HEK293 (cell line): Measurements from ENCODE around the gene FAM120C.

Experiments
- GLI2 ChIP-seq: fragments of 450-650 bp; formaldehyde crosslinking; IDR thresholded peaks from 2 replicates; pipeline ENCODE4; 2017; ENCODE audit warnings: missing biosample characterization, missing genetic modification characterization, low read depth, borderline replicate concordance
- HOXD13 ChIP-seq: sonication (generic); formaldehyde crosslinking; IDR thresholded peaks from 2 replicates; pipeline ENCODE4 v1.8.0; 2022; ENCODE audit warnings: missing genetic modification reagents, borderline replicate concordance
- KLF16 ChIP-seq: fragments of 450-650 bp; formaldehyde crosslinking; IDR thresholded peaks from 2 replicates; pipeline ENCODE4 v1.5.1; 2017; ENCODE audit warnings: missing biosample characterization, missing genetic modification characterization
- KLF7 ChIP-seq: fragments of 450-650 bp; formaldehyde crosslinking; IDR thresholded peaks from 2 replicates; pipeline ENCODE4 v1.5.1; 2016; ENCODE audit warnings: missing biosample characterization, missing genetic modification characterization, borderline replicate concordance
- SCRT2 ChIP-seq: fragments of 450-650 bp; formaldehyde crosslinking; IDR thresholded peaks from 2 replicates; pipeline ENCODE4 v1.5.1; 2016; ENCODE audit warnings: missing biosample characterization, missing genetic modification characterization
- YY1 ChIP-seq: fragments of 450-650 bp; formaldehyde crosslinking; IDR thresholded peaks from 2 replicates; pipeline ENCODE4 v1.5.1; 2018; ENCODE audit warnings: missing biosample characterization, missing genetic modification characterization
- ZFP37 ChIP-seq: fragments of 450-650 bp; formaldehyde crosslinking; IDR thresholded peaks from 2 replicates; pipeline ENCODE4 v1.5.1; 2016; ENCODE audit warnings: missing biosample characterization, missing genetic modification characterization
- ZNF133 ChIP-seq: fragments of 450-650 bp; formaldehyde crosslinking; IDR thresholded peaks from 2 replicates; pipeline ENCODE4 v1.5.1; 2016; ENCODE audit warnings: missing biosample characterization, missing genetic modification characterization
- ZNF140 ChIP-seq: fragments of 450-650 bp; formaldehyde crosslinking; IDR thresholded peaks from 2 replicates; pipeline ENCODE4 v1.5.1; 2016; ENCODE audit warnings: missing biosample characterization, missing genetic modification characterization
- ZNF174 ChIP-seq: fragments of 450-650 bp; formaldehyde crosslinking; IDR thresholded peaks from 2 replicates; pipeline ENCODE4 v1.5.0; 2017; ENCODE audit warnings: missing biosample characterization, mild to moderate bottlenecking, missing genetic modification characterization
- ZNF202 ChIP-seq: fragments of 450-650 bp; formaldehyde crosslinking; IDR thresholded peaks from 2 replicates; pipeline ENCODE4 v1.5.1; 2016; ENCODE audit warnings: missing biosample characterization, missing genetic modification characterization, borderline replicate concordance
- ZNF223 ChIP-seq: fragments of 450-650 bp; formaldehyde crosslinking; IDR thresholded peaks from 2 replicates; pipeline ENCODE4 v1.5.1; 2016; ENCODE audit warnings: missing biosample characterization, missing genetic modification characterization
- ZNF23 ChIP-seq: fragments of 450-650 bp; formaldehyde crosslinking; IDR thresholded peaks from 2 replicates; pipeline ENCODE4 v1.5.1; 2016; ENCODE audit warnings: missing biosample characterization, missing genetic modification characterization, borderline replicate concordance
- ZNF274 ChIP-seq, 2 experiments: fragments of 200-500 bp in 1 of 2; fragments of 450-650 bp in 1 of 2; sonication (Bioruptor generic) in 1 of 2; formaldehyde crosslinking in 1 of 2; IDR thresholded peaks; 2 replicates each; pipeline versions ENCODE4 v1.5.1 to v1.6.1; 2014 to 2016; ENCODE audit warnings: borderline replicate concordance in 1 of 2, inconsistent platforms in 1 of 2, low read length in 1 of 2, missing biosample characterization in 1 of 2, missing genetic modification characterization in 1 of 2
- ZNF292 ChIP-seq: fragments of 450-650 bp; formaldehyde crosslinking; IDR thresholded peaks from 2 replicates; pipeline ENCODE4 v1.5.1; 2016; ENCODE audit warnings: low read depth, missing biosample characterization, missing genetic modification characterization, borderline replicate concordance
- ZNF391 ChIP-seq: fragments of 450-650 bp; formaldehyde crosslinking; IDR thresholded peaks from 2 replicates; pipeline ENCODE4 v1.5.1; 2016; ENCODE audit warnings: low read depth, missing biosample characterization, missing genetic modification characterization, borderline replicate concordance
- ZNF423 ChIP-seq: fragments of 450-650 bp; formaldehyde crosslinking; IDR thresholded peaks from 2 replicates; pipeline ENCODE4 v1.5.1; 2016; ENCODE audit warnings: missing biosample characterization, missing genetic modification characterization
- ZNF426 ChIP-seq: fragments of 450-650 bp; formaldehyde crosslinking; IDR thresholded peaks from 2 replicates; pipeline ENCODE4 v1.5.1; 2017; ENCODE audit warnings: missing biosample characterization, missing genetic modification characterization, mild to moderate bottlenecking, inconsistent platforms, moderate library complexity
- ZNF521 ChIP-seq: fragments of 450-650 bp; formaldehyde crosslinking; IDR thresholded peaks from 2 replicates; pipeline ENCODE4 v1.5.1; 2017; ENCODE audit warnings: missing biosample characterization, mild to moderate bottlenecking, missing genetic modification characterization
- ZNF621 ChIP-seq: fragments of 450-650 bp; formaldehyde crosslinking; IDR thresholded peaks from 2 replicates; pipeline ENCODE4 v1.5.1; 2017; ENCODE audit warnings: missing biosample characterization, missing genetic modification characterization
- ZNF654 ChIP-seq: fragments of 450-650 bp; formaldehyde crosslinking; IDR thresholded peaks from 2 replicates; pipeline ENCODE4 v1.5.1; 2016; ENCODE audit warnings: low read depth, missing biosample characterization, missing genetic modification characterization
- ZNF777 ChIP-seq: fragments of 450-650 bp; formaldehyde crosslinking; IDR thresholded peaks from 2 replicates; pipeline ENCODE4 v1.5.1; 2017; ENCODE audit warnings: missing biosample characterization, missing genetic modification characterization, borderline replicate concordance
- ZNF785 ChIP-seq: fragments of 450-650 bp; formaldehyde crosslinking; IDR thresholded peaks from 2 replicates; pipeline ENCODE4 v1.5.1; 2016; ENCODE audit warnings: missing biosample characterization, missing genetic modification characterization
- ZNF843 ChIP-seq: fragments of 450-650 bp; formaldehyde crosslinking; IDR thresholded peaks from 2 replicates; pipeline ENCODE4 v1.5.1; 2016; ENCODE audit warnings: missing biosample characterization, missing genetic modification characterization
- ZXDB ChIP-seq: fragments of 450-650 bp; formaldehyde crosslinking; IDR thresholded peaks from 2 replicates; pipeline ENCODE4 v1.5.1; 2016; ENCODE audit warnings: missing biosample characterization, missing genetic modification characterization
- TF ChIP-seq, protein P1 (sequence below): fragments of 450-650 bp; formaldehyde crosslinking; IDR thresholded peaks from 2 replicates; pipeline ENCODE4 v1.5.1; 2016; ENCODE audit warnings: missing biosample characterization, missing genetic modification characterization
- TF ChIP-seq, protein P2 (sequence below): fragments of 450-650 bp; IDR thresholded peaks from 2 replicates; pipeline ENCODE4 v1.5.1; 2018; ENCODE audit warnings: missing biosample characterization, mild to moderate bottlenecking, missing genetic modification characterization
- TF ChIP-seq, protein P3 (sequence below): fragments of 450-650 bp; formaldehyde crosslinking; IDR thresholded peaks from 2 replicates; pipeline ENCODE4 v1.5.1; 2016; ENCODE audit warnings: missing biosample characterization, missing genetic modification characterization
- TF ChIP-seq, protein P4 (sequence below): fragments of 450-650 bp; formaldehyde crosslinking; IDR thresholded peaks from 2 replicates; pipeline ENCODE4 v1.5.1; 2016; ENCODE audit warnings: missing biosample characterization, missing genetic modification characterization
- TF ChIP-seq, protein P5 (sequence below): fragments of 450-650 bp; IDR thresholded peaks from 2 replicates; pipeline ENCODE4 v1.5.1; 2018; ENCODE audit warnings: missing biosample characterization, missing genetic modification characterization
- TF ChIP-seq, protein P6 (sequence below): fragments of 450-650 bp; formaldehyde crosslinking; IDR thresholded peaks from 2 replicates; pipeline ENCODE4 v1.5.1; 2016; ENCODE audit warnings: missing biosample characterization, missing genetic modification characterization

The FAM120C gene

DNA sequence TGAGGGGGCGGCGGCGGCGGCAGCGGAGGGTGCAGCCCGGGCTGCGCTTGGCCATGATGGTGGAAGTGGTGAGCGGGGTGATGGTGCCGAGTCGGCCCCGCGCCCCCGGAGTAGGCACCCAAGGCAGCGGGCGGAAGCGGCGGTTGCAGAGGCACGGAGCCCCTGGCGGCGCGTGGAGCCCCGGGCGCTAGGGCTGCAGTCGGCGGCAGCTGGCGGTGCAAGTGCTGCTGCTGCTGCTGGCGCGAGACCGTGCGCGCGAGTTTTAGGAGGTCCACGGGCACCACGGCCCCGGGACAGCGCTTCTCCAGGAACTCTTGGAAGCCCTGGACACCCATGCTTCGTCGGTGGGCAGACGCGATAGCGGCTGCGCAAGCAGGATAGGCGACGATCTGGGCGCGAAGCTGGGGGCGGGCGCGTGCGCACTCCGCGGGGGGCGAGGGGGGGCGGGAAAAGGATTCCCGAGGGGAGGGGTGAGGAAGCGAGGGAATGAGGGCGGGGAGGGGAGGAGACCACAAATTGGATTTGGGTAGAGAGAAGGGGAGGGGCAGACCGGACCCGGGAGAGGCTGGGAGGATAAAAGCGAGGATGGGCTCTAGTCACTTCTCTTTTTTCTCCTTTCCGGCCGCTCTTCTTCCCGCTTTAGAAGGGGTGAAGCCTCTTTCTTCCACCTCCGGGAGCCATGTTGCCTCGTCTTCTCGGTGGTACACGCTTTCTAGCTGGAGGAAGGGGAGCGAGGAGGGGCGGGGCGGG lies at the start of gene FAM120C (continued):
- TF ChIP-seq, protein P1, sequence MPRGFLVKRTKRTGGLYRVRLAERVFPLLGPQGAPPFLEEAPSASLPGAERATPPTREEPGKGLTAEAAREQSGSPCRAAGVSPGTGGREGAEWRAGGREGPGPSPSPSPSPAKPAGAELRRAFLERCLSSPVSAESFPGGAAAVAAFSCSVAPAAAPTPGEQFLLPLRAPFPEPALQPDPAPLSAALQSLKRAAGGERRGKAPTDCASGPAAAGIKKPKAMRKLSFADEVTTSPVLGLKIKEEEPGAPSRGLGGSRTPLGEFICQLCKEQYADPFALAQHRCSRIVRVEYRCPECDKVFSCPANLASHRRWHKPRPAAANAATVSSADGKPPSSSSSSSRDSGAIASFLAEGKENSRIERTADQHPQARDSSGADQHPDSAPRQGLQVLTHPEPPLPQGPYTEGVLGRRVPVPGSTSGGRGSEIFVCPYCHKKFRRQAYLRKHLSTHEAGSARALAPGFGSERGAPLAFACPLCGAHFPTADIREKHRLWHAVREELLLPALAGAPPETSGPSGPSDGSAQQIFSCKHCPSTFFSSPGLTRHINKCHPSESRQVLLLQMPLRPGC: no peak
- TF ChIP-seq, protein P2, sequence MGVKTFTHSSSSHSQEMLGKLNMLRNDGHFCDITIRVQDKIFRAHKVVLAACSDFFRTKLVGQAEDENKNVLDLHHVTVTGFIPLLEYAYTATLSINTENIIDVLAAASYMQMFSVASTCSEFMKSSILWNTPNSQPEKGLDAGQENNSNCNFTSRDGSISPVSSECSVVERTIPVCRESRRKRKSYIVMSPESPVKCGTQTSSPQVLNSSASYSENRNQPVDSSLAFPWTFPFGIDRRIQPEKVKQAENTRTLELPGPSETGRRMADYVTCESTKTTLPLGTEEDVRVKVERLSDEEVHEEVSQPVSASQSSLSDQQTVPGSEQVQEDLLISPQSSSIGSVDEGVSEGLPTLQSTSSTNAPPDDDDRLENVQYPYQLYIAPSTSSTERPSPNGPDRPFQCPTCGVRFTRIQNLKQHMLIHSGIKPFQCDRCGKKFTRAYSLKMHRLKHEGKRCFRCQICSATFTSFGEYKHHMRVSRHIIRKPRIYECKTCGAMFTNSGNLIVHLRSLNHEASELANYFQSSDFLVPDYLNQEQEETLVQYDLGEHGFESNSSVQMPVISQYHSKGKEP (tag by site-specific recombination): no peak
- no peak for TF ChIP-seq ZNF521 (tag by site-specific recombination)
- TF ChIP-seq ZNF777: no peak
- no peak for TF ChIP-seq ZNF202 (tag by site-specific recombination)
- TF ChIP-seq ZFP37 (tag by site-specific recombination): no peak
- no peak for TF ChIP-seq ZNF843 (tag by site-specific recombination)
- TF ChIP-seq ZNF274 (IDR thresholded peaks at IDR 0.05; ENCODE audit: low read length): no peak
- TF ChIP-seq ZNF274 (tag by site-specific recombination; IDR thresholded peaks at IDR 0.05; ENCODE audit: borderline replicate concordance): no peak
- TF ChIP-seq, protein P3, sequence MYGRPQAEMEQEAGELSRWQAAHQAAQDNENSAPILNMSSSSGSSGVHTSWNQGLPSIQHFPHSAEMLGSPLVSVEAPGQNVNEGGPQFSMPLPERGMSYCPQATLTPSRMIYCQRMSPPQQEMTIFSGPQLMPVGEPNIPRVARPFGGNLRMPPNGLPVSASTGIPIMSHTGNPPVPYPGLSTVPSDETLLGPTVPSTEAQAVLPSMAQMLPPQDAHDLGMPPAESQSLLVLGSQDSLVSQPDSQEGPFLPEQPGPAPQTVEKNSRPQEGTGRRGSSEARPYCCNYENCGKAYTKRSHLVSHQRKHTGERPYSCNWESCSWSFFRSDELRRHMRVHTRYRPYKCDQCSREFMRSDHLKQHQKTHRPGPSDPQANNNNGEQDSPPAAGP (tag by site-specific recombination): no peak
- no peak for TF ChIP-seq ZNF654 (tag by site-specific recombination)
- no peak for TF ChIP-seq ZNF223 (tag by site-specific recombination)
- TF ChIP-seq ZNF426 (tag by site-specific recombination): no peak
- 0 out of 2 replicates have a peak, but pooled peaks have one; percentile 57 for TF ChIP-seq ZXDB
- TF ChIP-seq, protein P4, sequence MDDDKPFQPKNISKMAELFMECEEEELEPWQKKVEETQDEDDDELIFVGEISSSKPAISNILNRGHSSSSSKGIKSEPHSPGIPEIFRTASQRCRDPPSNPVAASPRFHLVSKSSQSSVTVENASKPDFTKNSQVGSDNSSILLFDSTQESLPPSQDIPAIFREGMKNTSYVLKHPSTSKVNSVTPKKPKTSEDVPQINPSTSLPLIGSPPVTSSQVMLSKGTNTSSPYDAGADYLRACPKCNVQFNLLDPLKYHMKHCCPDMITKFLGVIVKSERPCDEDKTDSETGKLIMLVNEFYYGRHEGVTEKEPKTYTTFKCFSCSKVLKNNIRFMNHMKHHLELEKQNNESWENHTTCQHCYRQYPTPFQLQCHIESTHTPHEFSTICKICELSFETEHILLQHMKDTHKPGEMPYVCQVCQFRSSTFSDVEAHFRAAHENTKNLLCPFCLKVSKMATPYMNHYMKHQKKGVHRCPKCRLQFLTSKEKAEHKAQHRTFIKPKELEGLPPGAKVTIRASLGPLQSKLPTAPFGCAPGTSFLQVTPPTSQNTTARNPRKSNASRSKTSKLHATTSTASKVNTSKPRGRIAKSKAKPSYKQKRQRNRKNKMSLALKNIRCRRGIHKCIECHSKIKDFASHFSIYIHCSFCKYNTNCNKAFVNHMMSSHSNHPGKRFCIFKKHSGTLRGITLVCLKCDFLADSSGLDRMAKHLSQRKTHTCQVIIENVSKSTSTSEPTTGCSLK (tag by site-specific recombination): no peak
- TF ChIP-seq GLI2 (tag by site-specific recombination): no peak
- TF ChIP-seq KLF7 (tag by site-specific recombination): no peak
- TF ChIP-seq, protein P5, sequence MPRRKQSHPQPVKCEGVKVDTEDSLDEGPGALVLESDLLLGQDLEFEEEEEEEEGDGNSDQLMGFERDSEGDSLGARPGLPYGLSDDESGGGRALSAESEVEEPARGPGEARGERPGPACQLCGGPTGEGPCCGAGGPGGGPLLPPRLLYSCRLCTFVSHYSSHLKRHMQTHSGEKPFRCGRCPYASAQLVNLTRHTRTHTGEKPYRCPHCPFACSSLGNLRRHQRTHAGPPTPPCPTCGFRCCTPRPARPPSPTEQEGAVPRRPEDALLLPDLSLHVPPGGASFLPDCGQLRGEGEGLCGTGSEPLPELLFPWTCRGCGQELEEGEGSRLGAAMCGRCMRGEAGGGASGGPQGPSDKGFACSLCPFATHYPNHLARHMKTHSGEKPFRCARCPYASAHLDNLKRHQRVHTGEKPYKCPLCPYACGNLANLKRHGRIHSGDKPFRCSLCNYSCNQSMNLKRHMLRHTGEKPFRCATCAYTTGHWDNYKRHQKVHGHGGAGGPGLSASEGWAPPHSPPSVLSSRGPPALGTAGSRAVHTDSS (tag by site-specific recombination): 0 out of 2 replicates have a peak, but pooled peaks have one; percentile 10
- TF ChIP-seq ZNF23 (tag by site-specific recombination): no peak
- no peak for TF ChIP-seq ZNF133
- no peak for TF ChIP-seq ZNF391 (tag by site-specific recombination)
- TF ChIP-seq ZNF292 (tag by site-specific recombination): no peak
- TF ChIP-seq, protein P6, sequence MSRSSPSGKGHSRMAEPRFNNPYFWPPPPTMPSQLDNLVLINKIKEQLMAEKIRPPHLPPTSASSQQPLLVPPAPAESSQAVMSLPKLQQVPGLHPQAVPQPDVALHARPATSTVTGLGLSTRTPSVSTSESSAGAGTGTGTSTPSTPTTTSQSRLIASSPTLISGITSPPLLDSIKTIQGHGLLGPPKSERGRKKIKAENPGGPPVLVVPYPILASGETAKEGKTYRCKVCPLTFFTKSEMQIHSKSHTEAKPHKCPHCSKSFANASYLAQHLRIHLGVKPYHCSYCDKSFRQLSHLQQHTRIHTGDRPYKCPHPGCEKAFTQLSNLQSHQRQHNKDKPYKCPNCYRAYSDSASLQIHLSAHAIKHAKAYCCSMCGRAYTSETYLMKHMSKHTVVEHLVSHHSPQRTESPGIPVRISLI (tag by site-specific recombination): no peak
- TF ChIP-seq KLF16 (tag by site-specific recombination): no peak; the same call in 1 of the 2 replicates
- TF ChIP-seq ZNF621: no peak
- no peak for TF ChIP-seq SCRT2
- no peak for TF ChIP-seq ZNF785 (tag by site-specific recombination)
- TF ChIP-seq ZNF423 (tag by site-specific recombination): no peak
- no peak for TF ChIP-seq ZNF174 (tag by site-specific recombination)
- TF ChIP-seq YY1 (tag by site-specific recombination): 0 out of 2 replicates have a peak, but pooled peaks have one; percentile 26
- TF ChIP-seq HOXD13 (CRISPR knock-in tag): no peak
- TF ChIP-seq ZNF140: no peak
